ENCODE measurements around the gene PRODH. TPM values are rescaled to one million over a fixed set of nuclear protein-coding genes. Genes with fewer than 3 reads are reported as not detected.
"Not testable (repeated sequence)": the region's sequence is repeated elsewhere in the genome, so short reads cannot be mapped to it uniquely, and the experiment has no call there.

PRODH gene
- total RNA-seq, 1 experiment from 2014 or later = 6.6 TPM

GRCh38 chr22:18954303-18954989 is 18.4 kb upstream of the PRODH start:
- DNase-seq (ENCODE audit: low spot score) = peak; percentile 14

GRCh38 chr22:18953128-18953527 is 17.0 kb upstream of the PRODH start:
- DNase-seq (ENCODE audit: low spot score) = not testable (repeated sequence)

- DNase-seq (ENCODE audit: low spot score) = no peak
Measured at GRCh38 chr22:18952022-18952421, 15.9 kb upstream of the PRODH start.

- DNase-seq (ENCODE audit: low spot score) = no peak
Measured at GRCh38 chr22:18950141-18950540, 14.0 kb upstream of the PRODH start.

- DNase-seq (ENCODE audit: low spot score) = no peak
Measured at GRCh38 chr22:18947905-18948304, 11.8 kb upstream of the PRODH start.

- not testable (repeated sequence) for DNase-seq (ENCODE audit: low spot score)
Measured at GRCh38 chr22:18947105-18947504, 11.0 kb upstream of the PRODH start.

- DNase-seq (ENCODE audit: low spot score) = not testable (repeated sequence)
Measured at GRCh38 chr22:18938691-18939090, 2.6 kb upstream of the PRODH start.

DNA sequence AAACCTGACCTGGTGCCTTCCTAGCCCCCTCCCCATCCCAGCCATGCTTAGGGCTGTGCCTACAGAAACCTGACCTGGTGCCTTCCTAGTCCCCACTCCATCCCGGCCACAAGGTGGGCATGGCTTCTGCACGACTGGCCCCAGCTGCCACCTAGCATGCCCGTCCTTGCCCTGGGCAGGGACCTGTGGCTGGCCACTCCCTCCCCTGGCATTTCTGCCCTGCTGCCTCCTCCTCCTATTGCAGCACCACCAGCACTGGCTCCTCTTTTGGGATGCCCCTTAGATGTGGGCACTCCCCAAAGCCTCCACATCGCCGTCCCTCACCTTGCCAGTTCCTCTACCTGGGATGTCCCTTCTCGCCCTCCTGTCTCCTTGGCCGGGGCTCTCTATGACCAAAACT is 1.4 kb downstream of the PRODH start:
- not testable (repeated sequence) for DNase-seq (ENCODE audit: low spot score)

DNA sequence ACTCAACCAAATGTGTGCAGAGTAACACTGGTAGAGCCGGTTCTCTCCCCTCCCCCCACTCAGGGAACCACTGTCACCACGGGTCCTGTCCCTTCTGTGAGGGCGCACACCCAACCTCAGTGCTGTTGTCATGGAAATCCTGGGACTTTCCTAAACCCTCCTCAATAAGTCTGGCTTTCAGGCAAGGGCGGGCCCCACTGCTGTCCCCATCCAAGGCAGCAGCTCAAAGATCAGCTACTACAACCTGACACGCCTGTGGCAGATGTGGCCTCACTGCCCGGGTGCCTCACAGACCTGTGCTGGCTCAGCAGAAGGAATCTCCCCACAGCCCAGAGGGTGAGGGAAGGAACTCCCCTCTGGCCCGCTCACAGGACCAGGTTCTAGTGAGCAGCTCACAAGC is 2.2 kb downstream of the PRODH start:
- DNase-seq (ENCODE audit: low spot score) = no peak

DNA sequence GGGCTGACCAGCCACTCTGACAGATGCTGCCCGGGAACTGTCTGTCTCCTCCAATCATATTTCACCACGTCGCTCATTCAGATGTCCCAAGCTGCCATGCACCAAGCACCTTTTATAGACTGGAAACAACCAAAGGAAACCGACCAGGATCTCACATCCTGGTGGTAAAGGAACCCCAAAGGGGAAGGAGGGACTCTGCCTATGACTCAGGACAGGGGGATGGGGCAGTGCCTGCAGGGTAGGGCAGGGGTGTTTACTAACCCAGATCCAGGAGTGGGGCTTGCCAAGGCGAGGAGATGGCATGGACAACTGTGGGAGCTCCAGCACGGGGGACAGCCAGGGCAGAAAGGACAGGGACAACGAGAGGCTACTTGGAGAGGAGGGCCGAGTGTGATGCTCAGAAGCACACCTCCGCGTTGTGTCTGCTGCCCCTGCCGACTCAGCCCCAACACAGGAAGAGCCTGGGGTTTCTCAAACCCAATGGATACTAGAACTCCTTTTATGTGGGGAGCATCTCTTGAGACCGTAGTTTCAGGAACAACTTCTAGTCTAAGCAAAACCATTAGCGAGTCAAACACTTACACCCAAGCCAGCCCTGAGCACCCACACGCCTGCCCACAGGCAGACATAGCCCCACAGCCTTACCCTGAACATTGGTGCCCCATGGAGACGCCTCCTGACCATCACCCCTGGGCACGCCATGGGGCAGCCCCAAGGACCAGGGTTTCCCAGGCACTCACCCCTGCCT is 4.0 kb downstream of the PRODH start:
- DNase-seq (ENCODE audit: low spot score) = no peak

DNA sequence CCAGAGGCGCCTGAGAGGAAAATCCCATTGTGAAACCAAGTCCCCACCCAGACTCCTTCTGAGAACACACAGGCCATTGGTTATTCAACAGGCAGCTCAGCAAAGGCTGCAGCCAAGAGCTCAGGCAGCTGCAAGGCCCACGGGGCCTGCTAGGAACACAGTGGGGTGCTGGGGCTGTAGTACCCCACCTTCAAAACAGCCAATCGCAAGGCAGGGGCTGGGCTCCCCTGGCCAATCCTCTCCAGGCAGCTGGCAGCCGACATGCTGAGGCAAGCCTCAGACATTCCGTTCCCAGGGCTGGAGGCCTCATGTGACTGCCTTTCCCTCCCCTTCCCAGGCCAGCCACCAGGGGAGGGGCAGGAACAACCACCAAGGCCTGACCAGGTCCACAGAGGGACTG is 6.6 kb downstream of the PRODH start:
- no peak for DNase-seq (ENCODE audit: low spot score)

GRCh38 chr22:18927573-18927972 is 8.5 kb downstream of the PRODH start:
- DNase-seq (ENCODE audit: low spot score) = no peak

DNA sequence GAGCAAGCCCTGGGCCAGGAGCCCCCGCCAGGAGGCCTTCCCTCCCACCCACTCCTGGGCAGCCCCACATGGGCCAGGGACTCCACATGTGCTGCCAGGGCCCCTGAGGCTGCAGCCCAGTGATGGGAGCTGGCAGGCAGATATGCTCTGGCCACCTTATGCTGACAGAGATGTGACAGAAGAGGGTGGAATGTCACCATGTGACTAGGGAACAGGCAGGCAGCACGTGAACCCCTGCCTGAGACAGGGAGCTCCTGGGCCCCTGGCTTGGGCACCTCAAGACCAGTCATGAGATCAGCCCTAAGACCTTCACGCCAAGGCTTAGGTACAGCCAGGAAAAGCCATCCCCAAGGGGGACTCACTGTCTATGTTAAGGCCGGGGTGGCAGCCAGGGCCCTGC is 9.1 kb downstream of the PRODH start:
- no peak for DNase-seq (ENCODE audit: low spot score)

DNA sequence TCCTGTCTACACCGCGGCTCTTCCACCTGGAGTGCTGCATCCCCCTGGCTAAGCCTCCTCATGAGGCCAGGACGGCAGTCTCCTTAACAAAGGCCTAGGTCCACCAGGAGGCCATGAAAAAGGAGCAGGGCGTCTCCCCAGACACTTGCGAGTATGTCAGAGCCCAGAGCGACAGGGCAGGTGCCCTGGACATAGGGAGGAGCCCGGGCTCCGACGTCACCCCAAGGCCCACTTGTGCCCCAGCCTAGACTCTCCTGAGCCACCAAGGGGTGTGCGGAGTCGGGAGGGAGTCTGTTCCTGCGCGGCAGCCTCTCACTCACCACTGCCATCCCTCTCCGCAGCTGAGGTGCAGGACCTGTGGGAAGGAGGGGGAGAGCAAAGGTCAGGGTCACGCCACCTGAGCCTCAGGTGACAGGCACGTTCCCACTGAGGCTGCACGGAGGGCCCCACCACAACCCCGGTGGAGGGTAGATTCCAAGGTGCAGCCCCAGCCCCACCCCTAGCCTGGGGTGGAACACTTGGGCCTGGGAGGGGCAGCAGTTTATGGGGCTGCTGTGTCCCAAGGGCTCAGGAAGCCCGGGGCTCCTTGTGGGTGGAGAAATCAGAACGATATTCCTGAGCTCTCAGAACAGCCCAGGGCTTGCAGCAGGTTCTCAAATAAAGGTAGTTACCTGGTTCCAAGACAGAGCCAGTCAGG is 10.6 kb downstream of the PRODH start:
- no peak for DNase-seq (ENCODE audit: low spot score)

DNA sequence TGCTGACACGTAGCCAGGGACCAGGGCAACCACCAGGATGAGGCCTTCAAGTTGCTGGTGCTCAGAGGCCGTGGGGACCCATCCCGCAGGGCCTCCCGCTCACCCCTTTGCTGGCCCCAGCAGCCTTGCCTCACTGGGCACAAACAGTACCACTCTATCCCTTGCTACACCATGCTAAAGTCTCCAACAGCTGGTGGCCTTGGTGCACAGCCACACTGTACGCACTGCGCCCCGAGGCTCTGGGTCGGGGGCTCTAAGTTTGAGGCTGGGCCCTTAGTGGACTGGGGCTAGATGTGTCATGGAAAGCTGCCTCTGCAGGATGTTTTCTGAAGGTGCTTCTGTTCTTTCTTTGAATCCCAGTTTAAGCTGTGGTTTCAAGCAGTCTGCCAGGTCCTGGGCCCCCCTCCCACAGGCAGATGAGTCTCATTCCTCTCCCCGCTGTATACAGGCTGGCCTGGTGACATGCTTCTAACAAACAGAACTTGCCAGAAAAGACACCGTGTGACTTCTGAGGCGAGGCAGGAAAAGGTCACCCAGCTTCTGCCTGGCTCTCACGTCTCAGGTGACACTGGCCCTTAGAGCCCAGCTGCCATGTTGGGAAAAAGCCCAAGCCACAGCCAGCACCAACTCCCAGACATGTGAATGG is 15.7 kb downstream of the PRODH start:
- DNase-seq (ENCODE audit: low spot score) = not testable (repeated sequence)

DNA sequence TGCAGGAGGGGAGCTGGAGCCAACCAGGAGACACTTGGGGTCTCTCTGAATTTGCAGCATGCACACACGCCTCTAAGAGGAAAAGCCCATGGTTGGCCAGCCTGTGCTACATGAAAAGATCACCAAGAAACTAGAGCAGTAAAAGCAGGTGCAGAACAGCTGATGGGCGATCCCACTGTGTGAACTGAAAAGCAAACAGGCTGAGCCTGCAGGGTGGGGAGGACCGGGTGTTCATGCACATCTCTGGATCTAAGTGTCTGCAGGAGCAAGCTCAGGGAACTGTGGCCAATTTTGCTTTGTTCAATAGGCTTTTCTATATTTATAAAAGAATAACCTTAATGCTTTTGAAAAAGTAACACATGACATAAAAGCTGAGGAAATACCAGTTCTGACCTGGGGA is 18.3 kb downstream of the PRODH start:
- DNase-seq (ENCODE audit: low spot score) = not testable (repeated sequence)

GRCh38 chr22:18915550-18915949 is 20.5 kb downstream of the PRODH start:
- DNase-seq (ENCODE audit: low spot score) = not testable (repeated sequence)

- DNase-seq (ENCODE audit: low spot score) = not testable (repeated sequence)
Measured at GRCh38 chr22:18914558-18914957, 21.5 kb downstream of the PRODH start.

DNA sequence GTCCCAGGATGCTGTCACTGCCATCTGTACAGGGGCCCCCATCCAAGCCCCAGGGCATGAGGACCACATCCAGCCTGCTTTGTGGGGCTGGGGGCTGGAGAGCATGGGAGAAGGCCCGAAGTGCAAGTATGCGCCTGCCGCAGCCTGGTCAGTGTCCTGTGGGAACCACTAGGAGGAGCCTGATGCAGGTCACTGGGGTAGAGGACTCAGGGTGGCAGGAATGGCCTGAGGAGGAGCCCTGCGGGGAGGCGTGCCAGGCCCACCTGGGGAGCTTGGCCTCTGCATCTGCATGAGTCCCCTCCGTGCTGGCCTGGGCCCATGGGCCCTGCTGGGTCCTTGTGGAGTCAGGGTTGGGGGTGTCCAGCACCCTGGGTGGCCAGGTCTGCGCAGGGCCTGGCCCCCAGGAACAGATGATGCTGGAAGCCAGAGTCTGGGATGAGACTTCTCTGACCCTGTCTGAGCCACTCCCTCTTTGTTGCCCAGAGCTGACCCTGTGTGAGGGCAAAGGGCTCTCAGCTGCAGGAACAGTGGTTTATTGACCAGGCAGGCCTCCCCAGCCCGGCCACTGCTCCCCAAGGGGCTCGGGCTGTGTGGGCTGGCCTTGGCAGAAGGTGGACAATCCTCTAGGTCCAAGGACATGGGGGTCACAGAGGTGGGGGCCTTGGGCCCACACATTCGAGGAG is 23.7 kb downstream of the PRODH start:
- DNase-seq (ENCODE audit: low spot score) = not testable (repeated sequence)

- not testable (repeated sequence) for DNase-seq (ENCODE audit: low spot score)
Measured at GRCh38 chr22:18911535-18911934, 24.6 kb downstream of the PRODH start.

- no peak for DNase-seq (ENCODE audit: low spot score)
Measured at GRCh38 chr22:18909556-18909955, 26.5 kb downstream of the PRODH start.

GRCh38 chr22:18906896-18907295 is 29.2 kb downstream of the PRODH start:
- no peak for DNase-seq (ENCODE audit: low spot score)
